Suprapubic skin (tissue), 3 donors: ENCODE measurements around the gene IL17RA.

Source experiments
- CTCF ChIP-seq, 2 donors: fragments of 200-600 bp in 1 of 2; fragments of 450-650 bp in 1 of 2; sonication (generic) in 1 of 2; IDR thresholded peaks; one replicate each; pipeline ENCODE4 v1.5.1; 2016 to 2019; ENCODE audit warnings: antibody characterized with exemption in 2 of 2, mild to moderate bottlenecking in 1 of 2, moderate library complexity in 1 of 2
- POLR2A ChIP-seq, 2 donors: fragments of 450-650 bp; IDR thresholded peaks; one replicate each; pipeline ENCODE4 v1.6.1; 2017; ENCODE audit warnings: antibody characterized with exemption in 2 of 2, mild to moderate bottlenecking in 2 of 2, moderate library complexity in 2 of 2

GRCh38 chr22:17115236-17115635 is 30.4 kb downstream of the IL17RA start:
- TF ChIP-seq CTCF (IDR thresholded peaks at IDR 0.05): no peak
- no peak for TF ChIP-seq POLR2A (IDR thresholded peaks at IDR 0.05)
